ENCODE results near the gene CFAP52.

DNA sequence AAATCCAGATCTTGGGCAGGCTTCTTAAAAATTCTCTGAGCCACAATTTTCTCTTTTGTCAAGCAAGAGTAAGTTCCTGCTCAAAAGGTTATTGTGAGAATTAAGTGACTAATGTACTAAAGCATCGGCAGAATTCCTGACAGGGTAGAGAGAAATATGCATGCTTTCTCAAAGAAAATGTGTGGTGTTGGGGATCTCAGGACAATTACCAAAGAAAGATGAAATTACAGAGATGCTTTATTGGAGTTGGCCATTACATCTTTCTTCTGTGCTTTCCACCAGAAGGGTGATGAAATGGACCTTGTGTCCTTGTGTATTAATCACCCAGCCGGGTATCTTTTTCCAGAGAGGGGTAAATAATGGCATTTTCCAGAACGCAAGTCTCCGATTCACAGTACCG is 67.2 kb downstream of the CFAP52 start:
- TF ChIP-seq, protein P1, sequence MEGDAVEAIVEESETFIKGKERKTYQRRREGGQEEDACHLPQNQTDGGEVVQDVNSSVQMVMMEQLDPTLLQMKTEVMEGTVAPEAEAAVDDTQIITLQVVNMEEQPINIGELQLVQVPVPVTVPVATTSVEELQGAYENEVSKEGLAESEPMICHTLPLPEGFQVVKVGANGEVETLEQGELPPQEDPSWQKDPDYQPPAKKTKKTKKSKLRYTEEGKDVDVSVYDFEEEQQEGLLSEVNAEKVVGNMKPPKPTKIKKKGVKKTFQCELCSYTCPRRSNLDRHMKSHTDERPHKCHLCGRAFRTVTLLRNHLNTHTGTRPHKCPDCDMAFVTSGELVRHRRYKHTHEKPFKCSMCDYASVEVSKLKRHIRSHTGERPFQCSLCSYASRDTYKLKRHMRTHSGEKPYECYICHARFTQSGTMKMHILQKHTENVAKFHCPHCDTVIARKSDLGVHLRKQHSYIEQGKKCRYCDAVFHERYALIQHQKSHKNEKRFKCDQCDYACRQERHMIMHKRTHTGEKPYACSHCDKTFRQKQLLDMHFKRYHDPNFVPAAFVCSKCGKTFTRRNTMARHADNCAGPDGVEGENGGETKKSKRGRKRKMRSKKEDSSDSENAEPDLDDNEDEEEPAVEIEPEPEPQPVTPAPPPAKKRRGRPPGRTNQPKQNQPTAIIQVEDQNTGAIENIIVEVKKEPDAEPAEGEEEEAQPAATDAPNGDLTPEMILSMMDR (IDR thresholded peaks at IDR 0.05; ENCODE audit: low read depth, low read length, missing input control), result no peak
- TF ChIP-seq RAD21 (IDR thresholded peaks at IDR 0.05) (no peak), HNF4G (IDR thresholded peaks at IDR 0.05) (no peak), RXRA (IDR thresholded peaks at IDR 0.05) (no peak), JUND (IDR thresholded peaks at IDR 0.05) (no peak)
- TF ChIP-seq, protein P2, sequence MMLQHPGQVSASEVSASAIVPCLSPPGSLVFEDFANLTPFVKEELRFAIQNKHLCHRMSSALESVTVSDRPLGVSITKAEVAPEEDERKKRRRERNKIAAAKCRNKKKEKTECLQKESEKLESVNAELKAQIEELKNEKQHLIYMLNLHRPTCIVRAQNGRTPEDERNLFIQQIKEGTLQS (IDR thresholded peaks at IDR 0.05), result no peak
- TF ChIP-seq, protein P3, sequence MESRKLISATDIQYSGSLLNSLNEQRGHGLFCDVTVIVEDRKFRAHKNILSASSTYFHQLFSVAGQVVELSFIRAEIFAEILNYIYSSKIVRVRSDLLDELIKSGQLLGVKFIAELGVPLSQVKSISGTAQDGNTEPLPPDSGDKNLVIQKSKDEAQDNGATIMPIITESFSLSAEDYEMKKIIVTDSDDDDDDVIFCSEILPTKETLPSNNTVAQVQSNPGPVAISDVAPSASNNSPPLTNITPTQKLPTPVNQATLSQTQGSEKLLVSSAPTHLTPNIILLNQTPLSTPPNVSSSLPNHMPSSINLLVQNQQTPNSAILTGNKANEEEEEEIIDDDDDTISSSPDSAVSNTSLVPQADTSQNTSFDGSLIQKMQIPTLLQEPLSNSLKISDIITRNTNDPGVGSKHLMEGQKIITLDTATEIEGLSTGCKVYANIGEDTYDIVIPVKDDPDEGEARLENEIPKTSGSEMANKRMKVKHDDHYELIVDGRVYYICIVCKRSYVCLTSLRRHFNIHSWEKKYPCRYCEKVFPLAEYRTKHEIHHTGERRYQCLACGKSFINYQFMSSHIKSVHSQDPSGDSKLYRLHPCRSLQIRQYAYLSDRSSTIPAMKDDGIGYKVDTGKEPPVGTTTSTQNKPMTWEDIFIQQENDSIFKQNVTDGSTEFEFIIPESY (IDR thresholded peaks at IDR 0.05), result no peak
